ENCODE measurements around the gene HTRA3. TPM values are rescaled to one million over a fixed set of nuclear protein-coding genes. Genes with fewer than 3 reads are reported as not detected.

HTRA3 gene
- total RNA-seq, 2 experiments from 2014 or later: not detected

DNA sequence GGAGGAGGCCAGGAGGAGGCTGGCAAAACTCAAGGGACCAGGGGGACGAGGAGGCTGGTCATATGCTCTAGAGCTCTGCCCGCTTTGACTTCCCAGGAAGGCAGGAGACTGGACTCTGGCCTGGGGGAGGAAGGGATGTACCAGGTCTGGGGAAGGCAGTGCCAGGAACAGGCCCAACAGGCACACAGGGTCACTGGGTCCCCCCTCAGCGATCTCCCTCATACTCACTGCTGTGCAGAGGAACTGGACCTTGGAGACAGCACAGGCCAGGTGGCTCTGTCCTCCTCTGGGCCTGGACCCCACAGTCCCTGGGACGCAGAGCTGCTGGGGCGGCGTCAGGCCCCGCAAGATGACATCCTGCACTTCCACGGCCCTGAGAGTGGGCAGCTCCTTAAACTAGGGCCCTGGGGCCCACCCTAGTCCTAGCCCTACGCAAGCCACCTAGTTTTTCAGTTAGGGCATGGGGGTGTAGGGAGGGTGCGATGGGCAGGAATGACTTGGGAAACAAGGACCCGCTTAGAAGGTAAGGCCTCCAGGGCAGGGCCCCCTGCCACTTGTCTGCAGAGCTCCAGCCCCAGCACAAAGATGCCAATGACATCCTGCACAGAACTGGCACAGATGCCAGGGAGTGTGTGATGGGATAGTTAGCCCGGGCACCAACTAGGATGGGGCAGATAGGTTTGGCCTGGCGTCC, 59.5 kb downstream of the HTRA3 start:
- H3K9me3 Mint-ChIP-seq: peaks cover 2% of the 10 kb centered on the region
- CTCF ChIA-PET: no interaction called here

DNA sequence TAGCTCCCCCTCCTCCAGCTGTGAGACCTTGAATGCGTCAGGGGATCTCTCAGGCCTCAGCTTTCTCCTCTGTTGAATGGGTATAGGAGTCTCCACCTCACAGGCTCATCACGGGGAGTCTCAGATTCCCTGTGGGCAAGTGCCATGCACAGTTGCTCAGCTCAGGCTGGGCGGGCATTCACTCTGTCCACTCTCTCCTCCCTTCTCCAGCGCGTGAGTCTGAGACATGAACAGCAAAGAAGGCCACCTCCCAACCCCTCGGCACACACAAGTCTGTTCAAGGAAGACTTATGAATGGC, 60.0 kb downstream of the HTRA3 start:
- ATAC-seq (ENCODE audit: poor library complexity) (no peak), DNase-seq (no peak)
- Histone ChIP-seq H3K27ac (ENCODE audit: low read depth in 1 of 2, low read length in 2 of 2) (no peak overlapping the region), H3K36me3 (ENCODE audit: insufficient read depth, low read length) (no peaks in the 10 kb centered on the region), H3K27me3 (ENCODE audit: control insufficient read depth in 1 of 2, insufficient read depth in 2 of 2, low read length in 2 of 2) (peaks cover 0 to 2% of the 10 kb centered on the region in 2 experiments), H3K4me1 (ENCODE audit: insufficient read depth, low read length) (no peaks in the 10 kb centered on the region), H3K9me3 (ENCODE audit: control insufficient read depth in 1 of 2, insufficient read depth in 1 of 2, low read length in 2 of 2) (peaks cover 0 to 17% of the 10 kb centered on the region in 2 experiments), H3K4me3 (ENCODE audit: low read length) (no peak overlapping the region)
- peaks cover 2% of the 10 kb centered on the region for H3K9me3 Mint-ChIP-seq
- H3K4me3 Mint-ChIP-seq: no peak overlapping the region
- H3K27ac Mint-ChIP-seq: no peak overlapping the region
- H3K4me1 Mint-ChIP-seq (ENCODE audit: low read depth): no peaks in the 10 kb centered on the region
- intact Hi-C loops (cut with DNase I, micrococcal nuclease): no loop called here
- ChIA-PET POLR2A (no interaction called here), CTCF (no interaction called here)
- H3K36me3 Mint-ChIP-seq (ENCODE audit: low read depth): no peaks in the 10 kb centered on the region
- no peaks in the 10 kb centered on the region for H3K27me3 Mint-ChIP-seq
- TF ChIP-seq, protein P1, sequence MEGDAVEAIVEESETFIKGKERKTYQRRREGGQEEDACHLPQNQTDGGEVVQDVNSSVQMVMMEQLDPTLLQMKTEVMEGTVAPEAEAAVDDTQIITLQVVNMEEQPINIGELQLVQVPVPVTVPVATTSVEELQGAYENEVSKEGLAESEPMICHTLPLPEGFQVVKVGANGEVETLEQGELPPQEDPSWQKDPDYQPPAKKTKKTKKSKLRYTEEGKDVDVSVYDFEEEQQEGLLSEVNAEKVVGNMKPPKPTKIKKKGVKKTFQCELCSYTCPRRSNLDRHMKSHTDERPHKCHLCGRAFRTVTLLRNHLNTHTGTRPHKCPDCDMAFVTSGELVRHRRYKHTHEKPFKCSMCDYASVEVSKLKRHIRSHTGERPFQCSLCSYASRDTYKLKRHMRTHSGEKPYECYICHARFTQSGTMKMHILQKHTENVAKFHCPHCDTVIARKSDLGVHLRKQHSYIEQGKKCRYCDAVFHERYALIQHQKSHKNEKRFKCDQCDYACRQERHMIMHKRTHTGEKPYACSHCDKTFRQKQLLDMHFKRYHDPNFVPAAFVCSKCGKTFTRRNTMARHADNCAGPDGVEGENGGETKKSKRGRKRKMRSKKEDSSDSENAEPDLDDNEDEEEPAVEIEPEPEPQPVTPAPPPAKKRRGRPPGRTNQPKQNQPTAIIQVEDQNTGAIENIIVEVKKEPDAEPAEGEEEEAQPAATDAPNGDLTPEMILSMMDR (IDR thresholded peaks at IDR 0.05): no peak

More for the DNA sequence above, 59.5 kb downstream of the HTRA3 start:
- POLR2A ChIA-PET: no interaction called here
- Mint-ChIP-seq H3K36me3 (ENCODE audit: low read depth) (no peaks in the 10 kb centered on the region), H3K4me3 (no peak overlapping the region), H3K4me1 (ENCODE audit: low read depth) (no peaks in the 10 kb centered on the region), H3K27me3 (no peaks in the 10 kb centered on the region), H3K27ac (no peak overlapping the region)
- Histone ChIP-seq H3K4me1 (ENCODE audit: insufficient read depth, low read length) (no peaks in the 10 kb centered on the region), H3K27ac (ENCODE audit: low read depth in 1 of 2, low read length in 2 of 2) (no peak overlapping the region), H3K27me3 (ENCODE audit: control insufficient read depth in 1 of 2, insufficient read depth in 2 of 2, low read length in 2 of 2) (peaks cover 0 to 2% of the 10 kb centered on the region in 2 experiments), H3K4me3 (ENCODE audit: low read length) (no peak overlapping the region), H3K36me3 (ENCODE audit: insufficient read depth, low read length) (no peaks in the 10 kb centered on the region), H3K9me3 (ENCODE audit: control insufficient read depth in 1 of 2, insufficient read depth in 1 of 2, low read length in 2 of 2) (peaks cover 0 to 17% of the 10 kb centered on the region in 2 experiments)
- TF ChIP-seq, protein P1 (IDR thresholded peaks at IDR 0.05): no peak
- ATAC-seq (ENCODE audit: poor library complexity): no peak
- intact Hi-C loops (cut with DNase I, micrococcal nuclease): no loop called here
- no peak for DNase-seq

DNA sequence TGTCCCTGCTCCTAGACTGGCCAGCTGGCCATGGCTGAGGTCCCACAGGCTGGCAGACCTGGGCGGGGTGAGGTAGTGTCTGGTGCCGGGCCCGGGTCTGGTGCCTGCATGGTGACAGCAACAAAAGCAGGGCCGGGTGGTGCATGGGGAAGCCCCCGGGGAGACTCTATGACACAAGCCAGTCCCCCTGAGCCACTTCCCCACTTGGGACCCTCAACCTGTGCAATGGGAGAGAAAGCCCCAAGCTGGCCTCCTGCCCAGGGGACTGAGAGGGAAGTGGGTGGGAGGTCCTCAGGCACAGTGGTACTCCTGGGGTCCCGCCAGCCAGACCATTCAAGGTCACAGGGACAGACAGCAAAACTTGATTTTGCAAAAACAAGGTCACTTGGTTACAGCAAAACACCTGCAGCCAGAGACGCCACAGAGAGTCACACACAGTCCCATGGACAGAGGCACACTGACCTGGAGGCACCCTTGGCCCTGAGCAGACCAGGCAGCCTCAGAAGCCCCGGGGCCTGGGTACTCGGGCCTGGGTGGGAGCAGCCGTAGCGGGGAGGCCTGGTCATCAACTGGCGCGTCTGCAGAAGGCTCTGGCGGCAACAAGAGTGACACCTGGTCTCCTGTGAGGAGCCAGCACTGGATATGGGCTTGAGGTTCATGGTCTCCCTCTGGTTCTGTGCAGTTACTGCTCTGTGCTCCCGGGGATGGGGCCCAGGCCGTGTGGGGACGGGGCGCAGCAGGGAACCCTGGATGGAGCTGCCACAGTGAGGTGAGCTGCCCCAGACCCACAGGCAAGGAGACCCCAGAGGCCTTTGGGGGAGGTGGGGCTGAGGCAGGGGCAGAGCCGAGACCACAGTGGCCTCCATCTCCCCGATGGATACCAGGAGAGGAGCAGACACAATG, 60.6 kb downstream of the HTRA3 start:
- Histone ChIP-seq H3K9me3 (ENCODE audit: control insufficient read depth in 1 of 2, insufficient read depth in 1 of 2, low read length in 2 of 2) (peaks cover 0 to 23% of the 10 kb centered on the region in 2 experiments), H3K36me3 (ENCODE audit: insufficient read depth, low read length) (no peaks in the 10 kb centered on the region), H3K4me1 (ENCODE audit: insufficient read depth, low read length) (no peaks in the 10 kb centered on the region), H3K27ac (ENCODE audit: low read depth in 1 of 2, low read length in 2 of 2) (no peak overlapping the region), H3K4me3 (ENCODE audit: low read length) (no peak overlapping the region), H3K27me3 (ENCODE audit: control insufficient read depth in 1 of 2, insufficient read depth in 2 of 2, low read length in 2 of 2) (peaks cover 0 to 2% of the 10 kb centered on the region in 2 experiments)
- no peak for ATAC-seq (ENCODE audit: poor library complexity)
- Mint-ChIP-seq H3K9me3 (peaks cover 2% of the 10 kb centered on the region), H3K4me1 (ENCODE audit: low read depth) (no peaks in the 10 kb centered on the region), H3K27me3 (no peaks in the 10 kb centered on the region), H3K27ac (no peak overlapping the region), H3K4me3 (no peak overlapping the region), H3K36me3 (ENCODE audit: low read depth) (no peaks in the 10 kb centered on the region)
- ChIA-PET POLR2A (no interaction called here), CTCF (no interaction called here)
- DNase-seq: peak in 1 of 14 experiments; percentile 29
- intact Hi-C loops (cut with DNase I, micrococcal nuclease): no loop called here
- TF ChIP-seq, protein P1 (IDR thresholded peaks at IDR 0.05): no peak
